ENCODE results near the gene MATN1. TPM values are rescaled to one million over a fixed set of nuclear protein-coding genes. Genes with fewer than 3 reads are reported as not detected.

Gene MATN1
- polyA plus RNA-seq, 1 donor from 2014 or later, result 0.22 TPM

- no peaks in the 10 kb centered on the region for H3K9me2 ChIP-seq (ENCODE audit: insufficient read depth, low read length)
- no peak overlapping the region for H3K4me3 ChIP-seq (ENCODE audit: low read length)
- H3K36me3 ChIP-seq (ENCODE audit: insufficient read depth, low read length), result no peaks in the 10 kb centered on the region
- no peaks in the 10 kb centered on the region for H3F3A ChIP-seq (ENCODE audit: insufficient read depth, low read length, poor library complexity, severe bottlenecking)
- TF ChIP-seq SMC3 (conservative IDR thresholded peaks at IDR 0.05; ENCODE audit: poor library complexity), result no peak
- TF ChIP-seq REST (IDR thresholded peaks at IDR 0.05; ENCODE audit: borderline replicate concordance), result no peak
- TF ChIP-seq EP300 (conservative IDR thresholded peaks at IDR 0.05; ENCODE audit: poor library complexity, severe bottlenecking), result no peak
- no peak for TF ChIP-seq RAD21 (conservative IDR thresholded peaks at IDR 0.05)
- no peak for TF ChIP-seq CTCF (IDR thresholded peaks at IDR 0.05; ENCODE audit: poor library complexity, severe bottlenecking)
- no peak for TF ChIP-seq EZH2 (IDR thresholded peaks at IDR 0.05; ENCODE audit: borderline replicate concordance, insufficient read depth, low read length, poor library complexity, severe bottlenecking)
- TF ChIP-seq POLR2AphosphoS5 (IDR thresholded peaks at IDR 0.05), result no peak
- TF ChIP-seq MXI1 (conservative IDR thresholded peaks at IDR 0.05; ENCODE audit: poor library complexity, severe bottlenecking), result no peak
- no peak for TF ChIP-seq TAF1 (IDR thresholded peaks at IDR 0.05; ENCODE audit: low read depth)
- H3K9ac ChIP-seq (ENCODE audit: low read length), result no peak overlapping the region
- H3K79me2 ChIP-seq (replicated peaks; ENCODE audit: insufficient read depth, low read length), result no peaks in the 10 kb centered on the region
- H2AFZ ChIP-seq (ENCODE audit: low read depth, low read length), result no peak overlapping the region
- no peak overlapping the region for H3K4me2 ChIP-seq (ENCODE audit: low read length)
- no peaks in the 10 kb centered on the region for H3K9me3 ChIP-seq (ENCODE audit: low read length)
- no peaks in the 10 kb centered on the region for H3K27me3 ChIP-seq (ENCODE audit: insufficient read depth, low read depth, low read length)
- H4K20me1 ChIP-seq (ENCODE audit: insufficient read depth), result no peaks in the 10 kb centered on the region
- H3K27ac ChIP-seq (ENCODE audit: low read length), result no peak overlapping the region
These were observed 23.6 kb downstream of the MATN1 start for GRCh38 chr1:30699762-30700161.

GRCh38 chr1:30698401-30698981 is 24.9 kb downstream of the MATN1 start:
- no peak overlapping the region for H2AFZ ChIP-seq (ENCODE audit: low read depth, low read length)

More at GRCh38 chr1:30698401-30698981, 24.9 kb downstream of the MATN1 start:
- no peaks in the 10 kb centered on the region for H3F3A ChIP-seq (ENCODE audit: insufficient read depth, low read length, poor library complexity, severe bottlenecking)
- no peak overlapping the region for H3K27ac ChIP-seq (ENCODE audit: low read length)
- no peak overlapping the region for H3K9ac ChIP-seq (ENCODE audit: low read length)
- no peaks in the 10 kb centered on the region for H3K79me2 ChIP-seq (replicated peaks; ENCODE audit: insufficient read depth, low read length)
- H3K27me3 ChIP-seq (ENCODE audit: insufficient read depth, low read depth, low read length), result no peaks in the 10 kb centered on the region
- H3K9me2 ChIP-seq (ENCODE audit: insufficient read depth, low read length), result no peaks in the 10 kb centered on the region
- TF ChIP-seq EZH2 (IDR thresholded peaks at IDR 0.05; ENCODE audit: borderline replicate concordance, insufficient read depth, low read length, poor library complexity, severe bottlenecking), result no peak
- no peak for TF ChIP-seq SMC3 (conservative IDR thresholded peaks at IDR 0.05; ENCODE audit: poor library complexity)
- no peak for TF ChIP-seq REST (IDR thresholded peaks at IDR 0.05; ENCODE audit: borderline replicate concordance)
- no peak for TF ChIP-seq RAD21 (conservative IDR thresholded peaks at IDR 0.05)
- TF ChIP-seq MXI1 (conservative IDR thresholded peaks at IDR 0.05; ENCODE audit: poor library complexity, severe bottlenecking), result no peak
- no peak for TF ChIP-seq EP300 (conservative IDR thresholded peaks at IDR 0.05; ENCODE audit: poor library complexity, severe bottlenecking)
- no peak for TF ChIP-seq POLR2AphosphoS5 (IDR thresholded peaks at IDR 0.05)
- TF ChIP-seq TAF1 (IDR thresholded peaks at IDR 0.05; ENCODE audit: low read depth), result no peak
- no peak for TF ChIP-seq CTCF (IDR thresholded peaks at IDR 0.05; ENCODE audit: poor library complexity, severe bottlenecking)
- H3K4me2 ChIP-seq (ENCODE audit: low read length), result no peak overlapping the region
- no peaks in the 10 kb centered on the region for H3K9me3 ChIP-seq (ENCODE audit: low read length)
- H3K36me3 ChIP-seq (ENCODE audit: insufficient read depth, low read length), result no peaks in the 10 kb centered on the region
- no peaks in the 10 kb centered on the region for H4K20me1 ChIP-seq (ENCODE audit: insufficient read depth)
- no peak overlapping the region for H3K4me3 ChIP-seq (ENCODE audit: low read length)

Measured in neural cell (in vitro differentiated cells).